Endothelial cell of umbilical vein (primary cell): Measurements from ENCODE around the gene TRIM32. TPM values are rescaled to one million over a fixed set of nuclear protein-coding genes. Genes with fewer than 3 reads are reported as not detected.

ENCODE experiments used
- BruUV-seq: library from RNA; stranded (reverse); fragments of 400-500 nt; replicated peaks from 2 replicates; lab custom pipeline; 2021; lab: Mats Ljungman, UMichigan
- CTCF ChIA-PET: fragments of 300-600, 350-600 bp; sonication (Branson Sonifier 250); formaldehyde crosslinking; loops from one replicate; lab custom pipeline; 2021; ENCODE audit warnings: antibody characterized with exemption, inconsistent platforms; lab: Charles Lee
- POLR2A ChIA-PET: fragments of 300-600, 350-600 bp; sonication (Branson Sonifier 250); formaldehyde crosslinking; loops from one replicate; lab custom pipeline; 2021; ENCODE audit warnings: antibody characterized with exemption, inconsistent platforms; lab: Charles Lee
- DNase-seq: peaks from one replicate; pipeline ENCODE4 v3.0.0-alpha.2; 2011; ENCODE audit warnings: low read depth, low spot score
- FAIRE-seq: peaks from 2 replicates; lab custom pipeline; 2011; peaks lifted over from hg19 to GRCh38; lab: Jason Lieb, UNC
- H2AFZ ChIP-seq: 2 replicates; pipeline ENCODE4 v1.6.0; 2012; ENCODE audit warnings: low read depth, low read length, control low read depth, inconsistent platforms
- H3K27ac ChIP-seq: 2 replicates; pipeline ENCODE4 v1.5.1; 2011; ENCODE audit warnings: low read depth, mild to moderate bottlenecking, control low read depth, low read length, moderate library complexity; ENCODE audit not compliant: insufficient read depth
- H3K27me3 ChIP-seq, 2 experiments: 2 replicates each; pipeline versions ENCODE4 v1.6.0 to v1.6.1; 2011; ENCODE audit warnings: low read length in 2 of 2, mixed read lengths in 1 of 2; ENCODE audit not compliant: control insufficient read depth in 2 of 2, insufficient read depth in 2 of 2
- H3K36me3 ChIP-seq, 2 experiments: 2 replicates in 1 of 2; 3 replicates in 1 of 2; pipeline ENCODE4 v1.5.1; 2011; ENCODE audit warnings: low read length in 2 of 2, mild to moderate bottlenecking in 1 of 2, moderate library complexity in 1 of 2; ENCODE audit not compliant: control insufficient read depth in 2 of 2, insufficient read depth in 2 of 2; ENCODE audit errors: extremely low read depth in 1 of 2
- H3K4me1 ChIP-seq: 3 replicates; pipeline ENCODE4 v1.5.1; 2011; ENCODE audit warnings: mild to moderate bottlenecking, low read length; ENCODE audit not compliant: control insufficient read depth, insufficient read depth; ENCODE audit errors: extremely low read depth
- H3K4me2 ChIP-seq: 2 replicates; pipeline ENCODE4 v1.6.1; 2011; ENCODE audit warnings: low read length, control low read depth, mixed read lengths; ENCODE audit not compliant: insufficient read depth
- H3K4me3 ChIP-seq, 3 experiments: fragments of 200-600 bp in 1 of 3; sonication (generic), shearing (Covaris generic) in 1 of 3; replicated peaks in 1 of 3; 2 replicates each; pipeline ENCODE4 v1.5.1; 2011 to 2016; ENCODE audit warnings: control low read depth in 3 of 3, low read length in 3 of 3, mild to moderate bottlenecking in 2 of 3, inconsistent platforms in 1 of 3, low read depth in 1 of 3, moderate library complexity in 1 of 3; ENCODE audit not compliant: insufficient read depth in 1 of 3
- H3K79me2 ChIP-seq: 2 replicates; pipeline ENCODE4 v1.6.0; 2012; ENCODE audit warnings: low read length, inconsistent platforms; ENCODE audit not compliant: control insufficient read depth, insufficient read depth
- H3K9ac ChIP-seq: replicated peaks from 2 replicates; pipeline ENCODE3; 2011; ENCODE audit warnings: low read length, control low read depth; ENCODE audit not compliant: insufficient read depth; ENCODE audit errors: extremely low read depth
- H3K9me1 ChIP-seq: replicated peaks from 3 replicates; pipeline ENCODE4 v1.6.0; 2011; ENCODE audit warnings: mild to moderate bottlenecking, low read length; ENCODE audit not compliant: control insufficient read depth, insufficient read depth; ENCODE audit errors: extremely low read depth
- H3K9me3 ChIP-seq: replicated peaks from 2 replicates; pipeline ENCODE4 v1.5.1; 2012; ENCODE audit warnings: low read length, inconsistent platforms; ENCODE audit not compliant: control insufficient read depth, insufficient read depth
- H4K20me1 ChIP-seq: replicated peaks from 2 replicates; pipeline ENCODE3; 2011; ENCODE audit warnings: mild to moderate bottlenecking, low read length; ENCODE audit not compliant: control insufficient read depth, insufficient read depth; ENCODE audit errors: extremely low read depth
- EZH2 ChIP-seq: IDR thresholded peaks from 2 replicates; pipeline ENCODE4 v1.6.1; 2012; ENCODE audit warnings: borderline replicate concordance, low read depth, mild to moderate bottlenecking, moderate library complexity, low read length, inconsistent platforms; ENCODE audit not compliant: severe bottlenecking
- FOS ChIP-seq: IDR thresholded peaks from 2 replicates; pipeline ENCODE4 v1.6.1; 2011; ENCODE audit warnings: mild to moderate bottlenecking, low read length, moderate library complexity, borderline replicate concordance; ENCODE audit not compliant: insufficient read depth
- GATA2 ChIP-seq: IDR thresholded peaks from 2 replicates; pipeline ENCODE4 v1.7.0; 2011; ENCODE audit warnings: low read depth, mild to moderate bottlenecking, moderate library complexity, mixed read lengths, low read length; ENCODE audit not compliant: insufficient read length, insufficient read depth
- JUN ChIP-seq: IDR thresholded peaks from 2 replicates; pipeline ENCODE4 v1.6.1; 2011; ENCODE audit warnings: borderline replicate concordance, low read depth; ENCODE audit not compliant: insufficient read length, insufficient read depth
- MYC ChIP-seq: IDR thresholded peaks from one replicate; pipeline ENCODE4 v1.6.1; 2011; ENCODE audit warnings: mild to moderate bottlenecking, low read depth, low read length
- POLR2A ChIP-seq: IDR thresholded peaks from 2 replicates; pipeline ENCODE4 v1.6.1; 2012; ENCODE audit warnings: low read depth, mild to moderate bottlenecking, control low read depth, low read length
- POLR2AphosphoS5 ChIP-seq: IDR thresholded peaks from 2 replicates; pipeline ENCODE4 v1.6.1; 2012; ENCODE audit warnings: low read depth, mild to moderate bottlenecking, control low read depth, low read length, moderate library complexity; ENCODE audit not compliant: insufficient read depth
- dilution Hi-C: fragments of 300-500 bp; cut with MboI; formaldehyde crosslinking; loops from one replicate; pipeline ENCODE4 v1.15.0; 2019; ENCODE audit warnings: low sequenced_read_pairs; ENCODE audit not compliant: extremely low pct_ligation_motif_present
- intact Hi-C: fragments of 100-400 bp; cut with micrococcal nuclease; formaldehyde crosslinking; loops from one replicate; pipeline ENCODE4 v1.10.0; 2022
- polyA plus RNA-seq, 4 experiments: library from polyadenylated mRNA; depleted of rRNA in 3 of 4; stranded (reverse) in 3 of 4; unstranded in 1 of 4; fragments of >200 nt; gene quantifications; 2 replicates each; pipeline versions ENCODE4 v1.2.1 to v1.2.3, GENCODE V29; 2011 to 2012; ENCODE audit warnings: missing spikeins in 1 of 4
- total RNA-seq: library from RNA; stranded (reverse); gene quantifications from 2 replicates; pipeline ENCODE4 v1.2.3, GENCODE V29; 2021
- TF ChIP-seq, protein P1 (sequence below), 2 donors: IDR thresholded peaks; 1 replicate in 1 of 2; 2 replicates in 1 of 2; pipeline ENCODE4 v1.5.1; 2011; ENCODE audit warnings: low read length in 2 of 2, mild to moderate bottlenecking in 2 of 2, moderate library complexity in 2 of 2, control low read depth in 1 of 2, inconsistent platforms in 1 of 2, low read depth in 1 of 2; ENCODE audit not compliant: insufficient read depth in 1 of 2; ENCODE audit errors: extremely low read depth in 1 of 2
- TF ChIP-seq, protein P2 (sequence below): IDR thresholded peaks from 2 replicates; pipeline ENCODE4 v1.6.1; 2011; ENCODE audit not compliant: insufficient read depth, insufficient read length

The TRIM32 gene
- total and polyA plus RNA-seq, 2 donors (not counting 3 experiments of a cell fraction or from before 2014, with no cell fraction given) = 10.8 to 18.4 TPM

DNA sequence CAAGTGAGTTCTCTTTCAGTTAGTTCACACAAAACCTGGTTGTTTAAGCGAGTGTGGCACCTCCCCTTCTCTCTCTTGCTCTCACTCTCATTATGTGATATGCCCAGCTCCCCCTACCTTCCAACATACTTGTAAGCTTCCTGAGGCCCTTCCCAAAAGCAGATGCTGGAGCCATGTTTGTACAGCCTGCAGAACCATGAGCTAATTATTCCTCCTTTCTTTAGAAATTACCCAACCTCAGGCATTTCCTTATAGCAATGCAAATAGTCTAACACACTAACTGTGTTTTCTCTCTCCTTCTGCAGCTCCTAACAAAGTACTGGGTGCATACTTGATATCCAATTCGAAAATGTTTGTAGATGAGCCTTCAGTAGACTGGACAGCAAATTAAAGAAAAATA is 62.7 kb downstream of the TRIM32 start:
- Histone ChIP-seq H3K4me1 (no peaks in the 10 kb centered on the region), H3K9me3 (no peaks in the 10 kb centered on the region), H3K79me2 (no peaks in the 10 kb centered on the region), H3K27ac (no peak overlapping the region), H4K20me1 (no peaks in the 10 kb centered on the region), H3K4me2 (no peak overlapping the region), H3K36me3 (no peaks in the 10 kb centered on the region), H3K9me1 (no peaks in the 10 kb centered on the region), H3K9ac (no peak overlapping the region), H3K4me3 (no peak overlapping the region), H3K27me3 (no peaks in the 10 kb centered on the region), H2AFZ (no peak overlapping the region)
- no TSS peak for BruUV-seq
- DNase-seq (no peak), FAIRE-seq (no peak)
- POLR2A ChIA-PET = no interaction called here
- dilution Hi-C loops (no loop called here), intact Hi-C loops (no loop called here)
- no peak for TF ChIP-seq POLR2AphosphoS5
- no peak for TF ChIP-seq FOS
- TF ChIP-seq EZH2 = no peak
- no peak for TF ChIP-seq GATA2
- TF ChIP-seq MYC = no peak
- TF ChIP-seq, protein P1, sequence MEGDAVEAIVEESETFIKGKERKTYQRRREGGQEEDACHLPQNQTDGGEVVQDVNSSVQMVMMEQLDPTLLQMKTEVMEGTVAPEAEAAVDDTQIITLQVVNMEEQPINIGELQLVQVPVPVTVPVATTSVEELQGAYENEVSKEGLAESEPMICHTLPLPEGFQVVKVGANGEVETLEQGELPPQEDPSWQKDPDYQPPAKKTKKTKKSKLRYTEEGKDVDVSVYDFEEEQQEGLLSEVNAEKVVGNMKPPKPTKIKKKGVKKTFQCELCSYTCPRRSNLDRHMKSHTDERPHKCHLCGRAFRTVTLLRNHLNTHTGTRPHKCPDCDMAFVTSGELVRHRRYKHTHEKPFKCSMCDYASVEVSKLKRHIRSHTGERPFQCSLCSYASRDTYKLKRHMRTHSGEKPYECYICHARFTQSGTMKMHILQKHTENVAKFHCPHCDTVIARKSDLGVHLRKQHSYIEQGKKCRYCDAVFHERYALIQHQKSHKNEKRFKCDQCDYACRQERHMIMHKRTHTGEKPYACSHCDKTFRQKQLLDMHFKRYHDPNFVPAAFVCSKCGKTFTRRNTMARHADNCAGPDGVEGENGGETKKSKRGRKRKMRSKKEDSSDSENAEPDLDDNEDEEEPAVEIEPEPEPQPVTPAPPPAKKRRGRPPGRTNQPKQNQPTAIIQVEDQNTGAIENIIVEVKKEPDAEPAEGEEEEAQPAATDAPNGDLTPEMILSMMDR (IDR thresholded peaks at IDR 0.05; ENCODE audit: extremely low read depth in 1 of 2, insufficient read depth in 1 of 2, low read depth in 1 of 2, low read length in 2 of 2) = no peak
- no peak for TF ChIP-seq POLR2A
- TF ChIP-seq, protein P2, sequence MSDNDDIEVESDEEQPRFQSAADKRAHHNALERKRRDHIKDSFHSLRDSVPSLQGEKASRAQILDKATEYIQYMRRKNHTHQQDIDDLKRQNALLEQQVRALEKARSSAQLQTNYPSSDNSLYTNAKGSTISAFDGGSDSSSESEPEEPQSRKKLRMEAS = no peak
- TF ChIP-seq JUN = no peak
- CTCF ChIA-PET = no interaction called here
